SIG-M5 treated with dmso at 0.1 percent for 504 hours (cell line): ENCODE measurements around the gene METAP1.
"Not testable (repeated sequence)": the region's sequence is repeated elsewhere in the genome, so short reads cannot be mapped to it uniquely, and the experiment has no call there.

Source experiments
- DNase-seq: peaks from one replicate; lab custom pipeline; 2025; ENCODE audit not compliant: unreplicated experiment; lab: John Stamatoyannopoulos, UW

The METAP1 gene

GRCh38 chr4:98996765-98997068 is 1.2 kb downstream of the METAP1 start:
- peak; percentile 43 for DNase-seq

- DNase-seq: no peak
These were observed 1.6 kb downstream of the METAP1 start for GRCh38 chr4:98997166-98997565.

- DNase-seq: no peak
These were observed 3.0 kb downstream of the METAP1 start for GRCh38 chr4:98998551-98998950.

- no peak for DNase-seq
These were observed 6.8 kb downstream of the METAP1 start for GRCh38 chr4:99002279-99002678.

- DNase-seq: no peak
These were observed 12.5 kb downstream of the METAP1 start for GRCh38 chr4:99008051-99008450.

GRCh38 chr4:99011910-99012309 is 16.4 kb downstream of the METAP1 start:
- no peak for DNase-seq

GRCh38 chr4:99013402-99013843 is 17.9 kb downstream of the METAP1 start:
- DNase-seq: no peak

GRCh38 chr4:99013884-99014523 is 18.5 kb downstream of the METAP1 start:
- DNase-seq: no peak

- no peak for DNase-seq
These were observed 25.9 kb downstream of the METAP1 start for GRCh38 chr4:99021386-99021785.

- DNase-seq: no peak
These were observed 27.0 kb downstream of the METAP1 start for GRCh38 chr4:99022566-99022965.

- not testable (repeated sequence) for DNase-seq
These were observed 28.3 kb downstream of the METAP1 start for GRCh38 chr4:99023800-99024251.

- DNase-seq: no peak
These were observed 29.2 kb downstream of the METAP1 start for GRCh38 chr4:99024481-99025275.

GRCh38 chr4:99025506-99025905 is 30.0 kb downstream of the METAP1 start:
- DNase-seq: no peak

- DNase-seq: no peak
These were observed 31.8 kb downstream of the METAP1 start for GRCh38 chr4:99027304-99027703.

- DNase-seq: no peak
These were observed 32.7 kb downstream of the METAP1 start for GRCh38 chr4:99028187-99028586.

- DNase-seq: no peak
These were observed 33.7 kb downstream of the METAP1 start for GRCh38 chr4:99029018-99029735.

GRCh38 chr4:99029852-99030251 is 34.3 kb downstream of the METAP1 start:
- DNase-seq: no peak

GRCh38 chr4:99033956-99034355 is 38.4 kb downstream of the METAP1 start:
- no peak for DNase-seq

GRCh38 chr4:99038213-99038612 is 42.7 kb downstream of the METAP1 start:
- DNase-seq: no peak

- DNase-seq: no peak
These were observed 47.8 kb downstream of the METAP1 start for GRCh38 chr4:99043346-99043745.

- DNase-seq: no peak
These were observed 52.2 kb downstream of the METAP1 start for GRCh38 chr4:99047710-99048109.

- no peak for DNase-seq
These were observed 57.4 kb downstream of the METAP1 start for GRCh38 chr4:99052902-99053301.
